ENCODE data around the gene CLCN3. TPM values are rescaled to one million over a fixed set of nuclear protein-coding genes. Genes with fewer than 3 reads are reported as not detected.
"Not testable (repeated sequence)": the region's sequence is repeated elsewhere in the genome, so short reads cannot be mapped to it uniquely, and the experiment has no call there.

The CLCN3 gene
- total and polyA plus RNA-seq, 5 experiments from 2014 or later = 11.2 to 36.1 (median 11.8) TPM

DNA sequence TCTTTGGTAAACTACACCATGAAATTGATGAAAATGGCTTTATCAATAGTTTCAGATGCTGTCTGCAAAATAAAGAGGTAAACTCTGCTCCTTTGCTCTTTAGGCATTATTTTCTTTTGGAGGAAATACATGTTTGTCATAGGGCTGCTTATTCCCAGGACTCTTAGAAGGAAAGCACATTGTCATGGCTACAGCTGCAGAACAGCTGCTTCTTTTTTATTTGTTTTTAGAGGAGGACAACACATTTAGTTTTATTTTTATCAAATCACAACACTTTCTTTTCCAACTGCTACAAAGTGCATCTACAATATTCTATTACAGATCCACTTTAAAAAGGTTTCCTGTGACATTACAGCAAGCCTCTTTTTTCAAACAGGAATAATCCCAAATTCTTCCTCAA, 150.0 kb downstream of the CLCN3 start:
- H3K27me3 Mint-ChIP-seq = peaks cover 4 to 14% (median 9%) of the 10 kb centered on the region in 5 donors
- no peak overlapping the region for H3K27ac Mint-ChIP-seq
- H3K9me3 Mint-ChIP-seq = peaks cover 0 to under 1% (median 0%) of the 10 kb centered on the region in 9 donors
- H3K36me3 Mint-ChIP-seq = no peaks in the 10 kb centered on the region
- ATAC-seq = no peak
- POLR2A ChIA-PET = no interaction called here
- H3K4me3 Mint-ChIP-seq = no peak overlapping the region
- peaks cover 0 to 13% (median 5%) of the 10 kb centered on the region in 4 donors for H3K4me1 Mint-ChIP-seq
- no peak for DNase-seq

DNA sequence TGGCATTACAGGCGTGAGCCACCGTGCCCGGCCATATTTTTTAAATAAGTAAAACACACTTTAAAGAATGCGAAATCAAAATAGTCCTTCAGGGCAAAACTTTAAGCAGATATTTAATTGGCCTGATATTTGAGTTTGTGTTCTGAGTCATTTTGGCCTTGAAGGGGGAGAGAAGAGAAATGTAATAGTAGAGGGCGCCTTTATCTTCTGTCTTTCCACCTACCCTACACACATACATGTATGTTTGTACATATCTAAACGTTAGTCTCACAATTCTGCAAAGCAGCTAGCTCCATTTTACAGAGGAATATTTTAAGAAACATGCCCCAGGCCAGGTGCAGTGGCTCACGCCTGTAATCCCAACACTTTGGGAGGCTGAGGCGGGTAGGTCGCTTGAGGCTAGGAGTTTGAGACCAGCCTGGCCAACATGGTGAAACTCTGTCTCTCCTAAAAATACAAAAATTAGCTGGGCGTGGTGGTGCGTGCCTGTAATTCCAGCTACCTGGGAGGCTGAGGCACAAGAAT, 151.2 kb downstream of the CLCN3 start:
- peaks cover 3 to 14% (median 8%) of the 10 kb centered on the region in 4 donors for H3K4me1 Mint-ChIP-seq

More for the DNA sequence above, 151.2 kb downstream of the CLCN3 start:
- DNase-seq, ATAC-seq, H3K9me3 Mint-ChIP-seq, POLR2A ChIA-PET, H3K27ac Mint-ChIP-seq, H3K4me3 Mint-ChIP-seq, H3K36me3 Mint-ChIP-seq: not testable (repeated sequence)
- peaks cover 13 to 20% (median 17%) of the 10 kb centered on the region in 5 donors for H3K27me3 Mint-ChIP-seq

Other genes starting within 250 kb of the CLCN3 start
- 10 to 100 TPM; 17.3 to 19.5 TPM for gene NEK1, start 8.0 kb upstream of the CLCN3 start, total RNA-seq
- gene NEK1, start 8.0 kb upstream of the CLCN3 start, polyA plus RNA-seq = 1 to 10 TPM; 7.1 to 9.0 (median 8.4) TPM
- gene HPF1, start 137.4 kb downstream of the CLCN3 start, total RNA-seq = 10 to 100 TPM; 14.9 to 17.9 TPM
- gene HPF1, start 137.4 kb downstream of the CLCN3 start, polyA plus RNA-seq = 10 to 100 TPM; 30.9 to 56.7 (median 36.9) TPM

Data from naive thymus-derived CD8-positive, alpha-beta T cell (primary cell).